22Rv1 (cell line): ENCODE results near the gene RILPL2.

ENCODE experiments used
- H3K27ac ChIP-seq: fragments of 450-650 bp; 2 replicates; pipeline ENCODE4 v1.5.1; 2017
- CTCF ChIP-seq: fragments of 450-650 bp; IDR thresholded peaks from 2 replicates; pipeline ENCODE4 v1.5.1; 2017; ENCODE audit warnings: mild to moderate bottlenecking
- ZFX ChIP-seq: fragments of 450-650 bp; IDR thresholded peaks from 2 replicates; pipeline ENCODE4 v1.6.1; 2017; ENCODE audit warnings: antibody characterized with exemption, borderline replicate concordance

RILPL2 gene

GRCh38 chr12:123396543-123396942 is 39.9 kb downstream of the RILPL2 start:
- no peak overlapping the region for H3K27ac ChIP-seq
- TF ChIP-seq CTCF (no peak), ZFX (no peak)

DNA sequence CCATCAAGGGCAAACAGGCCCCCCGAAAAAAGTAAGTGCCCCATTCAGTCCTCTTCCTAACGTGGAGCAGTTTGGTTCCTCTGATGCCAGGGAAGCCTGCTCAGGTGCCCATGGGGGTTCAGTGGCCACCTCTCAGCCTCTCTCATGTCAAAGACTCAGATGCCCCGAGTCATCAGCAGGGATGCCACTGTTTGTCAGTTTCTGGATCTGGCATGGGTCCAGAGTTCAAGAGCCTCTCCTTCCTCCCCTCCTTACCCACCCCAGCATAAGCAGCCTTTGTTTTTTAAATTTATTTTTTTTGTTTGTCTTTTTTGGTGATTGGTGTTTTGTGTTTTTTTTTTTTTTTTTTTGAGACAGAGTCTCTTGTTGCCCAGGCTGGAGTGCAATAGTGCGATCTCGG is 41.2 kb downstream of the RILPL2 start:
- no peak for TF ChIP-seq ZFX
- TF ChIP-seq CTCF = no peak
- no peak overlapping the region for H3K27ac ChIP-seq

GRCh38 chr12:123393747-123394146 is 42.7 kb downstream of the RILPL2 start:
- TF ChIP-seq ZFX = no peak
- TF ChIP-seq CTCF = no peak
- peak overlapping the region; percentile 8; the same call in 1 of the 2 replicates for H3K27ac ChIP-seq

DNA sequence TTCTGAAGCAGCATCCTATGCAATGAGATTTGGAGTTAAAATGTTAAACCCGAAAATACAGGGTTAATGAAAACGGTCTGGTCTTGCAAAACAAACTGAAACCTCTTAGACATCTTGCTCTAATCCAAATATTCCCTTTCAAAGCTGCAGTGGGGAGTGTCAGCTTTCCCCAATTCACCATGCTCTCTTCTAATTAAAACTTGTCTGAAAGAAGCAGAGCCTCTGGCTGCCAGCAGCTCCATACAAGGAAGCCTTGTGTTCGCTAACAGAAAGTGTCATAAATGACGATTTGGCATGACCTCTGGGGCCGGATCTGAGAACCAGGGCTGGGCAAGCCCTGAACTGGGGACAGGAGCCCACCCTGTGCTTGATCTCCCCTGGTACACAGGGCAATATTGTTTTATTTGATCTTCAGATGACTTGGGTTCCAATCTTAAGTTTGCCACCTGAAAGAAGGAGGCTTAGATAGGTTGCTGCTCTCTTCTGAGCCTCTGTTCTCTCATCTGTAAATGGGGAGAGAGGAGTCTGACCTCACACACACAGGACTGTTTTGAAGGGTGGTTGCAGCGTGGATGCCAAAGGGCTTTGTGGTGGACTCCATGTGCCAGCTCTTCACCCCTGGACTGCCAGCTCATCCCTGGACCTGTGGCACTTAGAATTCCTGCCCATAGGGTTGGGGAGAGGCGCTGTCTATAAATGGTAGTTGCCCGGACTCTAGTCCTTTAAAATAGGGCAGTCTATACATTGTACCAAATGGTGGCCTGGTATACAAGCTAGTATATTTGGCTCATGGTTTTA is 44.7 kb downstream of the RILPL2 start:
- no peak for TF ChIP-seq CTCF
- TF ChIP-seq ZFX = no peak
- H3K27ac ChIP-seq = peak overlapping the region; percentile 2; the same call in 1 of the 2 replicates

DNA sequence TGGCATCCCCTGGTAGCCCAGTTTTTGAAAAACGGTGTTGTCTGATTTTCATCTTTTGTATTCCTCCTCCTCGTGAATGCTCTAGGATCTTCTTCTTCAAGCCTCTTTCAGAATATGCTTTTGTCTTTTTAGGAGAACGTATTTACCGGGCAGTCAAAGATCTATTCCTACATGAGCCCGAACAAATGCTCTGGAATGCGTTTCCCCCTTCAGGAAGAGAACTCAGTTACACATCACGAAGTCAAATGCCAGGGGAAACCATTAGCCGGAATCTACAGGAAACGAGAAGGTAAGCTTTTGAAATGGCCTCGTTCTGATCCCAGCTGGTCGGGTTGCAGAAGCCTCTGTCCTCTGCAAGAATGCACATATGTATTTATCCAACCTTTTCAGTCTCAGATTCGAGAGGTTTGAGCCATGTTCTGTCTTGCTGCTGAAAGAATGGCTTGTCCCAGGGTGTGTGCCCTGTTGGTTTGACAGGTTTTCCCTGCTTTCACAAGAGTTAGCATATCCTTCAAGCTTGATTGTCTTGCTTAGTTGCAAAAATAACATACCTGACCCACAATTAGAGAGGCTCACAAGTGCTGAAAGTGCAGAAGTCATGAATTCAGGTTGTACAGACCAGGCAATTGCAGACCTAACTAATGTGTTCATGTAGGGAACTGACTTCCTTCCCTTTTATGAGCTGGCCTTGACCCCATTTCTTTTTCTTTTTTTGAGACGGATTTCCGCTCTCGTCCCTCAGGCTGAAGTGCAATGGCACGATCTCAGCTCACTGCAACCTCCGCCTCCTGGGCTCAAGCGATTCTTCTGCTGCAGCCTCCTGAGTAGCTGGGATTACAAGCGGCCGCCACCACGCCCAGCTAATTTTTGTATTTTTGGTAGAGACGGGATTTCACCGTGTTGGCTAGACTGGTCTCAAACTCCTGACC is 45.7 kb downstream of the RILPL2 start:
- TF ChIP-seq ZFX (no peak), CTCF (no peak)
- H3K27ac ChIP-seq = peak overlapping the region; percentile 89

DNA sequence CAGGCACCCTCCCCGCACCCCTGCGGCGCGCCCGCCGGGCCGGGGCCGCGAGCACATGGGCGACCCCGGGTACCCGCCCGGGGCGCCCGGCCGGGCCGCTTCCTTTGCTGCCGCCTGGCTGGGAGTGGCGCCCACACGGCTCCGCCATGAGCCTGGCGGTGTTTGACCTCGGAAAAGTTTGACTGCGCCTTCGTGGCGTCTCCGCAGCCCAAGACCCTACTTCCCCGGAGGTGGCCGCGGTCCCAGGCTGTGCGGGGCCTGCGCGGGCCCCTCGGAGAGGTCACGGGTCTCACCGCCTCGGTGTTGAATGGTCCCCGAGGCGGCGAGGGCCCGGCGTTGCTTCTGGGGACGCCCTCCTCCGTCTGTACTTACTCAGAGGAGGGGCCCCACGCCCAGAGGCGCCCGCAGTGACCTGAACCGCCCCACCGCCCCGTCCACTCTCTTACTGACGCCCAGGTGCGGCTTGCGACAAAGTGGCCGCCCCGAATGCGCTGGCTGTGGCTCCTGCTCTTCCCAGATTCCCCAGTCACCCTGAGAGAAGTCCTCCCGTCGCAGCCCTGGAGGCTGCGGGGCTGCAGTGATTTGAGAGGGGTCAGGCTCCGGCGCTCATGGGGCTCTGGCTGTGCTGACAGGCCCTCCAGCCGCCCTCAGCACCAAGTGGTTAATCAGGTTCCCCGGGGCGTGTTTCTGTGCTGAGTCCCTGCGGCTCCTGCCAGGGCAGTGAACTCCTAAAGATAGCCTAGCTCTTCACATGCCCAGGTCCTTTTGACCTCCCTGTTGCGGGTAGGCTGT is 46.7 kb downstream of the RILPL2 start:
- TF ChIP-seq CTCF (no peak), ZFX (no peak)
- H3K27ac ChIP-seq = peak overlapping the region; percentile 89
